HepG2 (cell line): ENCODE data around the gene MYRIP.

Experiments
- ATF3 ChIP-seq: sonication (generic); formaldehyde crosslinking; IDR thresholded peaks from 2 replicates; pipeline ENCODE4 v1.4.0; 2020; ENCODE audit warnings: missing genetic modification reagents
- KAT2B ChIP-seq: fragments of 150-350 bp; IDR thresholded peaks from 2 replicates; pipeline ENCODE4 v1.6.1; 2014; ENCODE audit warnings: low read depth, low read length, borderline replicate concordance
- MED13 ChIP-seq: sonication (generic); formaldehyde crosslinking; IDR thresholded peaks from 2 replicates; pipeline ENCODE4 v1.5.0; 2020; ENCODE audit warnings: missing genetic modification reagents
- MIER2 ChIP-seq: IDR thresholded peaks from 2 replicates; pipeline ENCODE4 v1.6.1; 2016; ENCODE audit warnings: missing biosample characterization, missing genetic modification reagents
- SNAPC2 ChIP-seq: sonication (generic); formaldehyde crosslinking; IDR thresholded peaks from 2 replicates; pipeline ENCODE4 v1.8.1; 2022; ENCODE audit warnings: mild to moderate bottlenecking, missing genetic modification reagents

GRCh38 chr3:40265181-40265580 is 455.8 kb downstream of the MYRIP start:
- TF ChIP-seq MED13 (CRISPR knock-in tag), result no peak
- TF ChIP-seq ATF3 (CRISPR knock-in tag), result no peak
- TF ChIP-seq KAT2B, result no peak
- TF ChIP-seq SNAPC2, result no peak
- TF ChIP-seq MIER2 (CRISPR knock-in tag), result no peak
